ENCODE results near the gene FTO. TPM values are rescaled to one million over a fixed set of nuclear protein-coding genes. Genes with fewer than 3 reads are reported as not detected.

Gene FTO
- total RNA-seq, 1 experiment from 2014 or later, result 129 TPM

GRCh38 chr16:53721017-53721416, 17.1 kb downstream of the FTO start:
- Histone ChIP-seq H3K36me3 (no peaks in the 10 kb centered on the region; the same call in 1 of the 2 replicates), H3K27ac (no peak overlapping the region), H3K27me3 (no peaks in the 10 kb centered on the region), H3K9me3 (replicated peaks) (no peaks in the 10 kb centered on the region), H3K4me3 (no peak overlapping the region), H3K4me1 (no peaks in the 10 kb centered on the region)
- DNase-seq, result no peak

GRCh38 chr16:53726625-53727024, 22.7 kb downstream of the FTO start:
- Histone ChIP-seq H3K9me3 (replicated peaks) (no peaks in the 10 kb centered on the region), H3K4me1 (peaks cover 3% of the 10 kb centered on the region; the same call in 1 of the 2 replicates), H3K4me3 (no peak overlapping the region), H3K36me3 (no peaks in the 10 kb centered on the region), H3K27me3 (no peaks in the 10 kb centered on the region), H3K27ac (no peak overlapping the region)
- peak; percentile 13 to 36 for DNase-seq

GRCh38 chr16:53730693-53731092, 26.7 kb downstream of the FTO start:
- no peaks in the 10 kb centered on the region for H3K9me3 ChIP-seq (replicated peaks)
- no peak for DNase-seq

DNA sequence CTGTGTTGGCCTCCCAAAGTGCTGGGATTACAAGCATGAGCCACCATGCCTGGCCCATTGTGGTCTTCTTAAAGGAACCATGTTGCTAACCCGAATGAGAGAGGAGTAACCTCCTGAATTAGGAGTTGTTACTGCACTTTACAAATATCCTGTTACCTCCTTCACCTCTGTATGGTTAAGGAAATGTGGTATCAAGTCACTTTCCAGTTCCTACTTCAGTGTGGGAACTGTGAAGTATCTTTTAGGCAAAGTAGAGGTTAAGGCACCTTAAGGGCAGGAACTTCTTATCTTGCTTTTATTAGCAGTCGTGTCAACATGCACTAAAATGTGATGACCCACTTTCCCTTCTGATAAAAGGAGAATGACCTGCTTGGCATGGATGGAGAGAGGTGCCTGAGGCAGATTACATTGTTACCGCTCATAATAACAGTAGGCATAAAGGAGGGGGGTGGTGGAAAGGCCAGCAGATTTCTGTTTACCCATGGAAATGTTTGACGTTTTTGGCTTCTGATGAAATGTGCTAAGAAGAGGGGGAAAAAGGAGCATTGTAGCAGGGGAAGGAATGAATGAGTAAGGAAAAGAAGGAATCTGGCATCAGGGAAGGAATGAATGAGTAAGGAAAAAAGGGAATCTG, 28.5 kb downstream of the FTO start:
- DNase-seq, result no peak
- no peak overlapping the region for H3K27ac ChIP-seq
- no peak overlapping the region for H3K4me3 ChIP-seq
- no peaks in the 10 kb centered on the region for H3K9me3 ChIP-seq (replicated peaks)
- H3K4me1 ChIP-seq, result no peaks in the 10 kb centered on the region
- no peaks in the 10 kb centered on the region for H3K36me3 ChIP-seq
- no peaks in the 10 kb centered on the region for H3K27me3 ChIP-seq

More at GRCh38 chr16:53730693-53731092, 26.7 kb downstream of the FTO start:
- Histone ChIP-seq H3K36me3 (no peaks in the 10 kb centered on the region), H3K4me3 (no peak overlapping the region), H3K27me3 (no peaks in the 10 kb centered on the region), H3K27ac (no peak overlapping the region), H3K4me1 (peaks cover 3% of the 10 kb centered on the region; the same call in 1 of the 2 replicates)

GRCh38 chr16:53734908-53735307, 31.0 kb downstream of the FTO start:
- no peak overlapping the region for H3K4me3 ChIP-seq
- no peak for DNase-seq
- no peaks in the 10 kb centered on the region for H3K27me3 ChIP-seq
- H3K9me3 ChIP-seq (replicated peaks), result no peaks in the 10 kb centered on the region; the same call in 1 of the 2 replicates
- H3K36me3 ChIP-seq, result no peaks in the 10 kb centered on the region
- no peaks in the 10 kb centered on the region for H3K4me1 ChIP-seq
- H3K27ac ChIP-seq, result no peak overlapping the region

DNA sequence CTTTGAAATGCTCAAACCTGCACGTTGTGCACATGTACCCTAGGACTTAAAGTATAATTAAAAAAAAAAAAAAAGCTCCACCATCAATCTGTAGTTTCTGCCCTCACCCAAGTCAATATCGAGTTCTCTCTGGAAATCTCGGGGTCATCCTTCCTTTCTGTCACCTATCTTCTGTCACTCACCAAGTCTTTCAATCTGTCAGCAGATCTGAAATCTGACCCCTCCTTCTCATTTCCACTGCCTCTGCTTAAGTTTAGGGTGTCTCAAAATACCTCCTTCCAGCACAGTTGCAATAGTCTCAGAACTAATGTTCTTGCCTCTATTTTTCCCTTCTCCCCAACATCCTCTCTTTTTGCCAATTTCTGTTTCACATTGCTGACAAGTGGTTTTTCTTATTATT, 32.3 kb downstream of the FTO start:
- Histone ChIP-seq H3K9me3 (replicated peaks) (no peaks in the 10 kb centered on the region; the same call in 1 of the 2 replicates), H3K4me1 (no peaks in the 10 kb centered on the region), H3K27me3 (no peaks in the 10 kb centered on the region), H3K4me3 (no peak overlapping the region), H3K27ac (no peak overlapping the region), H3K36me3 (no peaks in the 10 kb centered on the region)
- DNase-seq, result no peak

GRCh38 chr16:53737552-53737951, 33.6 kb downstream of the FTO start:
- Histone ChIP-seq H3K9me3 (replicated peaks) (no peaks in the 10 kb centered on the region; the same call in 1 of the 2 replicates), H3K4me3 (no peak overlapping the region), H3K27me3 (no peaks in the 10 kb centered on the region), H3K36me3 (no peaks in the 10 kb centered on the region), H3K4me1 (no peaks in the 10 kb centered on the region), H3K27ac (no peak overlapping the region)
- DNase-seq, result no peak

DNA sequence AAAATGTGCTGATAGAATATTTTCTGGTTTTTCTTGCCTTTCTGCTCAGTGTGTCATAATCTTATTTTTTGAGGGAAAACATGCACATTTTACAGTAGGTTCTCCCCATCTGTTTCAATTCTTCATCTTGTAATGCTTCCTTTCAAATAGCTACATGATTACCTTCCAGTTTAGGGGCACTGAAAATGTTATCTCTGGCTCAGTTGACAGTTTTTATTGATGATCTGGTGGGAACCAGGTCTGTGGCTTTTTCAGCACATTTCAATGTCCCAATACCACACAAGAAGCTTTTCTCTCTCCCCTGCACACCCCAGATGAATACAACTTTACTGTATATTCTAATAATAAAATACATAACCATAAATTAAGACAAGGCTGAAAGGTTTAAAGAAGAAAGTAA, 36.5 kb downstream of the FTO start:
- no peaks in the 10 kb centered on the region for H3K27me3 ChIP-seq

GRCh38 chr16:53740933-53741531, 37.1 kb downstream of the FTO start:
- Histone ChIP-seq H3K36me3 (no peaks in the 10 kb centered on the region), H3K27me3 (no peaks in the 10 kb centered on the region)

More for the DNA sequence above, 36.5 kb downstream of the FTO start:
- Histone ChIP-seq H3K4me3 (no peak overlapping the region), H3K36me3 (no peaks in the 10 kb centered on the region), H3K9me3 (replicated peaks) (no peaks in the 10 kb centered on the region; the same call in 1 of the 2 replicates), H3K4me1 (peaks cover under 1% of the 10 kb centered on the region; the same call in 1 of the 2 replicates), H3K27ac (no peak overlapping the region)
- DNase-seq, result no peak

DNA sequence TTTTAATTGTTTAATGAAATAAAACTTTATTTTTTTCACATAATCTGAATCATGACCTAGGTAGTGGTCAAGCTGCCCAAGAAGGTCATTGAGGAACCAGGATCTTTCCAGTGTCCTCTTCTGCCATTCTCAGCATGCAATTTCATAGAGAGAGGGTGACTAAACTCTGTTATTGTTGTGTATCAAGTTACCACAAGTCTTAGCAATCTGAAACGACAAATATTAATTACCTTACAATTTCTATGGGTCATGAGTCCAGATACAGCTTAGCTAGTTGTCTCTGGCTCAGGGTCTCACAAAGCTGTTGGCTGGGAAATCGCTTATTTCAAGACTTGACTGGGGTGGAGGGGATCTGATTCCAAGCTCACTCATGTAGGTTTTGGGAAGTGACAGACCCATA, 37.6 kb downstream of the FTO start:
- DNase-seq, result no peak
- Histone ChIP-seq H3K36me3 (no peaks in the 10 kb centered on the region), H3K9me3 (replicated peaks) (no peaks in the 10 kb centered on the region; the same call in 1 of the 2 replicates), H3K4me1 (peaks cover 8% of the 10 kb centered on the region; the same call in 1 of the 2 replicates), H3K27me3 (no peaks in the 10 kb centered on the region), H3K27ac (no peak overlapping the region), H3K4me3 (no peak overlapping the region)

More at GRCh38 chr16:53740933-53741531, 37.1 kb downstream of the FTO start:
- no peak overlapping the region for H3K4me3 ChIP-seq
- H3K27ac ChIP-seq, result no peak overlapping the region
- no peaks in the 10 kb centered on the region; the same call in 1 of the 2 replicates for H3K9me3 ChIP-seq (replicated peaks)
- no peak for DNase-seq
- H3K4me1 ChIP-seq, result peaks cover 4% of the 10 kb centered on the region; the same call in 1 of the 2 replicates

GRCh38 chr16:53743149-53743566, 39.2 kb downstream of the FTO start:
- Histone ChIP-seq H3K4me3 (no peak overlapping the region), H3K4me1 (peaks cover 8% of the 10 kb centered on the region; the same call in 1 of the 2 replicates), H3K27ac (no peak overlapping the region), H3K36me3 (no peaks in the 10 kb centered on the region), H3K9me3 (replicated peaks) (peaks cover 3% of the 10 kb centered on the region; the same call in 1 of the 2 replicates), H3K27me3 (no peaks in the 10 kb centered on the region)
- DNase-seq, result peak; percentile 22 to 60

GRCh38 chr16:53744449-53744848, 40.5 kb downstream of the FTO start:
- Histone ChIP-seq H3K27me3 (no peaks in the 10 kb centered on the region), H3K27ac (no peak overlapping the region), H3K4me3 (no peak overlapping the region), H3K36me3 (no peaks in the 10 kb centered on the region), H3K9me3 (replicated peaks) (0 out of 2 replicates have a peak, but pooled peaks cover 3% of the 10 kb centered on the region), H3K4me1 (peaks cover 8% of the 10 kb centered on the region; the same call in 1 of the 2 replicates)
- no peak for DNase-seq

DNA sequence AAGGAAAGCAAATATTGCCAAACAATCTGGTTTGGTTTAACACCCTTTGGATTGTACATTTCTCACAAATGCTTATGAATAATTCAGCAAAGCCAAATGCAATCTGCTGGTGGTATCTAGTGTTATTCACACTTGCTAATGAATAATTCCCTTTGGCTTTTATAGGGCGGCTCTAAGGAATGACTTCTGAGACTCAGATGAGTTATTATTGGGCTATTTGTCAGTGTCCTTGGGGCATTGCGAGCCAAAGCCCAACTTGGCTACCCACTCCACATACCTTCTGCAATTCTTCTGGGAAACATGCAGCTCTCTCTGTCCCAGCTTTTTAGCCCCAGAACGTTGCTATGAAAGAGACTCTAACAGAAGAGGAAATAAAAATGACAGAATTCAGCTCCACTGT, 41.1 kb downstream of the FTO start:
- 0 out of 2 replicates have a peak, but pooled peaks cover 3% of the 10 kb centered on the region for H3K9me3 ChIP-seq (replicated peaks)
- no peak overlapping the region for H3K4me3 ChIP-seq
- no peaks in the 10 kb centered on the region for H3K27me3 ChIP-seq
- H3K4me1 ChIP-seq, result peaks cover 8% of the 10 kb centered on the region; the same call in 1 of the 2 replicates
- H3K36me3 ChIP-seq, result no peaks in the 10 kb centered on the region
- no peak overlapping the region for H3K27ac ChIP-seq
- DNase-seq, result no peak

DNA sequence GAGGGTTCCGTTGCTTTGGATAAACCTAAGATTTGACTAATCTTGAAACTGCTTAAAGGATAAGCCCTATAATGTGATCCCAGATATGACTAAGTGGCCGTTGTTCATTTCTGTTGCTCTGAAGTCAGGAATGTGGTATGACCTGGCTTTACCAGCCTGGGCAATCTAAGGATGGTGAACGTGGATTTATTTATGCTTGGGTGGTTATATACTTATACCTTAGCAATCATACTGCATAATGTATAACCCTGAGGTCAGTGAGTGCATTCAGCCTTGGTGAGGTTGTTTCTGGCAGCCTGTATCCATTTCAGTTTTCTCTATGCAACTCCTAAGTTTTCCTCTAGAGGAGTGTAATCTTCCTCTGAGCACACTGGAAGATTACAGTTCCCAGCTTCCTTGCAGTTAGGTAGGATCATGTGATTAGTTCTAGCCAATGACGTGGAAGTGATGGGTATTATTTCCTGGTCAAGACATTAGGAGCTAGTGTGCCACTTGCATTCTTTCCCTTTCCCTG, 41.9 kb downstream of the FTO start:
- H3K4me1 ChIP-seq, result peaks cover 8% of the 10 kb centered on the region; the same call in 1 of the 2 replicates
- H3K27ac ChIP-seq, result no peak overlapping the region
- DNase-seq, result peak in 1 of 2 experiments; percentile 27
- peaks cover 2% of the 10 kb centered on the region; the same call in 1 of the 2 replicates for H3K36me3 ChIP-seq
- H3K27me3 ChIP-seq, result no peaks in the 10 kb centered on the region
- H3K4me3 ChIP-seq, result no peak overlapping the region
- H3K9me3 ChIP-seq (replicated peaks), result 0 out of 2 replicates have a peak, but pooled peaks cover 3% of the 10 kb centered on the region

- DNase-seq, result no peak
- H3K4me3 ChIP-seq, result no peak overlapping the region
- H3K4me1 ChIP-seq, result peaks cover 3% of the 10 kb centered on the region; the same call in 1 of the 2 replicates
- H3K27me3 ChIP-seq, result no peaks in the 10 kb centered on the region
- 0 out of 2 replicates have a peak, but pooled peaks cover 3% of the 10 kb centered on the region for H3K9me3 ChIP-seq (replicated peaks)
- no peak overlapping the region for H3K27ac ChIP-seq
- peaks cover 2% of the 10 kb centered on the region; the same call in 1 of the 2 replicates for H3K36me3 ChIP-seq
Observed at GRCh38 chr16:53752560-53752959, 48.6 kb downstream of the FTO start.
